GM18951 (cell line): ENCODE results near the gene PPT2.

Experiments
- POLR2A ChIP-seq: IDR thresholded peaks from 4 replicates; pipeline ENCODE4 v1.6.1; 2011; ENCODE audit warnings: mild to moderate bottlenecking; ENCODE audit not compliant: insufficient read length, insufficient read depth; ENCODE audit errors: extremely low read depth
- in situ Hi-C: fragments of 300-500 bp; cut with MboI; formaldehyde crosslinking; loops from one replicate; pipeline ENCODE4 v1.12.0; 2022; ENCODE audit warnings: low sequenced_read_pairs, mixed read lengths, inconsistent platforms; ENCODE audit not compliant: unreplicated experiment

PPT2 gene

GRCh38 chr6:32153564-32154513 is at the start of gene PPT2:
Gene PPT2, plus strand, starts transcription at chr6:32154141. Its CDS starts 454 bp downstream, at chr6:32154595.
- TF ChIP-seq POLR2A: no peak
- in situ Hi-C loops: no loop called here

GRCh38 chr6:32105433-32105832 is 48.5 kb upstream of the PPT2 start:
- no peak for TF ChIP-seq POLR2A
- in situ Hi-C loops: no loop called here

- TF ChIP-seq POLR2A: no peak
- in situ Hi-C loops: no loop called here
Measured at GRCh38 chr6:32107406-32107805, 46.5 kb upstream of the PPT2 start.

- in situ Hi-C loops: no loop called here
- TF ChIP-seq POLR2A: no peak
Measured at GRCh38 chr6:32108094-32108627, 45.8 kb upstream of the PPT2 start.

GRCh38 chr6:32108727-32109113 is 45.2 kb upstream of the PPT2 start:
- no peak for TF ChIP-seq POLR2A

GRCh38 chr6:32109114-32109764 is 44.7 kb upstream of the PPT2 start, which contains the start of gene TNXB:
Gene TNXB, minus strand, starts transcription at chr6:32109338. Its CDS starts 11,140 bp downstream, at chr6:32098198.
- in situ Hi-C loops: no loop called here
- TF ChIP-seq POLR2A: no peak

More at GRCh38 chr6:32108727-32109113, 45.2 kb upstream of the PPT2 start:
- in situ Hi-C loops: no loop called here

- TF ChIP-seq POLR2A: no peak
- in situ Hi-C loops: no loop called here
Measured at GRCh38 chr6:32109765-32110160, 44.2 kb upstream of the PPT2 start.

GRCh38 chr6:32110632-32111031 is 43.3 kb upstream of the PPT2 start:
- TF ChIP-seq POLR2A: no peak
- in situ Hi-C loops: no loop called here

- in situ Hi-C loops: no loop called here
- TF ChIP-seq POLR2A: no peak
Measured at GRCh38 chr6:32111424-32112066, 42.4 kb upstream of the PPT2 start.

GRCh38 chr6:32112431-32112980 is 41.4 kb upstream of the PPT2 start:
- in situ Hi-C loops: no loop called here
- TF ChIP-seq POLR2A: no peak

- no peak for TF ChIP-seq POLR2A
- in situ Hi-C loops: no loop called here
Measured at GRCh38 chr6:32113386-32114352, 40.3 kb upstream of the PPT2 start.

- no peak for TF ChIP-seq POLR2A
- in situ Hi-C loops: no loop called here
Measured at GRCh38 chr6:32114796-32115195, 39.1 kb upstream of the PPT2 start.
